IPS-18a (cell line): ENCODE data around the gene PTPRZ1.
A peak's percentile ranks its signal among the peaks of the same experiment; 100 is the strongest.

Source experiments
- H3K27ac ChIP-seq: one replicate; pipeline ENCODE4 v1.5.1; 2013; ENCODE audit warnings: low read length
- H3K27me3 ChIP-seq: one replicate; pipeline ENCODE4 v1.6.1; 2013; ENCODE audit warnings: mild to moderate bottlenecking, low read length; ENCODE audit not compliant: control insufficient read depth, insufficient read depth
- H3K36me3 ChIP-seq: one replicate; pipeline ENCODE4 v1.6.1; 2013; ENCODE audit warnings: low read depth, low read length; ENCODE audit not compliant: control insufficient read depth
- H3K4me1 ChIP-seq: one replicate; pipeline ENCODE4 v1.6.1; 2013; ENCODE audit warnings: low read depth, low read length; ENCODE audit not compliant: control insufficient read depth
- H3K4me3 ChIP-seq: one replicate; pipeline ENCODE4 v1.5.1; 2013; ENCODE audit warnings: low read length
- H3K9ac ChIP-seq: one replicate; pipeline ENCODE4 v1.6.1; 2013; ENCODE audit warnings: mild to moderate bottlenecking, low read length, moderate library complexity
- H3K9me3 ChIP-seq: one replicate; pipeline ENCODE4 v1.6.1; 2013; ENCODE audit warnings: low read depth, low read length; ENCODE audit not compliant: control insufficient read depth

The PTPRZ1 gene

GRCh38 chr7:122082670-122083069 is 209.7 kb downstream of the PTPRZ1 start:
- Histone ChIP-seq H3K4me1 (peaks cover 11% of the 10 kb centered on the region), H3K36me3 (peaks cover 95% of the 10 kb centered on the region), H3K4me3 (no peak overlapping the region), H3K27ac (peak overlapping the region; percentile 56), H3K9ac (no peak overlapping the region), H3K27me3 (no peaks in the 10 kb centered on the region), H3K9me3 (no peaks in the 10 kb centered on the region)

DNA sequence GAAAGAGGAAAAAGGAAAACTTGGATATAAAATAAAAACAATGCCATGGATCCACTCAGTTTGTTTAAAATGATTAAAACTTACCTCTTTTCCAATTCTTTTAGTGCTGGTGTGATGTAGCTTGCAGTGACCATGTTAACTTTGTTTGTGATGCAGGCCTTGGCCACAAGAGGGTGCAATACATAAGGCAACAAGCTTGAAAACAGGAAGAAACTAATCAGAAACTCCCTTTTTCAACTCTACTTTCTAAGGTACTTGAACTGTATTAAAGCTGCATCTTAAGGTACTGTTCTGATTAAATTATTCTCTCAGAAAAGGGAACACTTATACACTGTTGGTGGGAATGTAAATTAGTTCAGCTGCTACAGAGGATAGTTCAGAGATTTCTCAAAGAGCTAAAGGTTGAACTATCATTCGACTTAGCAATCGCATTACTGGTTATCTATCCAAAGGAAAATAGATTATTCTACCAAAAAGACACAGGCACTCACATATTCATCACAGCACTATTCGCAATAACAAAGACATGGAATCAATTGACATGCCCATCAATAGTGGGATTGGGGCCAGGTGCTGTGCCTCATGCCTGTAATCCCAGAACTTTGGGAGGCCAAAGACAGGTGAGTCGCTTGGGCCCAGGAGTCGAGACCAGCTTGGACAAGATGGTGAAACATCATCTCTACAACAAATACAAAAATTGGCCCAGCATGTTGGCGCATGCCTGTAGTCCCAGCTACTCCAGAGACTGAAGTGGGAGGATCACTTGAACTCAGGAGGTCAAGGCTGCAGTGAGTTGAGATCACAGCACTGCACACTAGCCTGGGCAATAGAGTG is 220.2 kb downstream of the PTPRZ1 start:
- Histone ChIP-seq H3K27me3 (no peaks in the 10 kb centered on the region), H3K9ac (no peak overlapping the region), H3K4me3 (no peak overlapping the region), H3K27ac (no peak overlapping the region), H3K36me3 (peaks cover 92% of the 10 kb centered on the region), H3K4me1 (peaks cover 2% of the 10 kb centered on the region), H3K9me3 (no peaks in the 10 kb centered on the region)

- Histone ChIP-seq H3K9me3 (no peaks in the 10 kb centered on the region), H3K27me3 (no peaks in the 10 kb centered on the region), H3K9ac (no peak overlapping the region), H3K4me1 (peaks cover 2% of the 10 kb centered on the region), H3K4me3 (no peak overlapping the region), H3K36me3 (peaks cover 91% of the 10 kb centered on the region), H3K27ac (no peak overlapping the region)
Observed at GRCh38 chr7:122094549-122094948, 221.6 kb downstream of the PTPRZ1 start.

DNA sequence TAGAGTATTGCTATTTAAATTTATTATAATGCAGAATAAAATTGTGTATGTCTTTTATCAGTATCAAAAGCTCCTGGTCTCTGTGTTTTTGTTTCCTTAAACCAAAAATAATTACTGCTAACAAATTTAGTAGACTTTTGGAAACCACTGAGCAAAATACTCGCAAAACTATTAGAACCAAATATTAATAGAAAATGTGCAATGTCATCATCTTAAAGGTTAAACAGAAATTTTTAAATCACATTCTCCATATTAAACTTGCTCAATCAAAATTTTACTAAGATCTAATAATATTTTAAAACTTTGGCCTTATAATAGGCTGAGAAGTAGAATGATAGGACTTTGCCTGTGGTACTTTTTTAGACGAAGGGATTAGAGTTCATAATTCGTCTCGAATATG is 222.7 kb downstream of the PTPRZ1 start:
- Histone ChIP-seq H3K27ac (no peak overlapping the region), H3K9ac (no peak overlapping the region), H3K4me1 (peaks cover 2% of the 10 kb centered on the region), H3K36me3 (peaks cover 90% of the 10 kb centered on the region), H3K27me3 (no peaks in the 10 kb centered on the region), H3K4me3 (no peak overlapping the region), H3K9me3 (no peaks in the 10 kb centered on the region)

DNA sequence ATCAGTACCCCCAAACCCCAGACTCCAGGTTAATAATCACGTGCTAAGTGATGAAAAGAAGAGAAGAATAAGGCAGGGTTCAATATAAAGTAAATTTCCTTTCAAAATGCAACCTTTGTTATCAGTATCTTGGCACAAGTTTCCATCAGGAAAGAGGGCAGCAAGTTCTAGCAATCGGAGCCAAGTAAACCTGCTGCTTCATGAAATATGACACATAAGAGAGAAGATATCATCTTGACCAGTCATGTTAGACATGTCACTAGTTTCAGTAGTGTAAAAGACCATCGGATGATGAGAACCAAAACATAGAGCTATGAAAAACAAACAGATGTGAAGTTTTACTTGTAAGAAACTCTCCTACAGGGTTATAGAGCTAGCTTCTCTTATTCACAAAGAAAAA is 227.1 kb downstream of the PTPRZ1 start:
- no peaks in the 10 kb centered on the region for H3K9me3 ChIP-seq
- no peak overlapping the region for H3K9ac ChIP-seq
- no peak overlapping the region for H3K27ac ChIP-seq
- H3K36me3 ChIP-seq, result peaks cover 92% of the 10 kb centered on the region
- H3K4me3 ChIP-seq, result no peak overlapping the region
- H3K4me1 ChIP-seq, result no peaks in the 10 kb centered on the region
- no peaks in the 10 kb centered on the region for H3K27me3 ChIP-seq

GRCh38 chr7:122103064-122103463 is 230.1 kb downstream of the PTPRZ1 start:
- peaks cover 94% of the 10 kb centered on the region for H3K36me3 ChIP-seq
- no peaks in the 10 kb centered on the region for H3K4me1 ChIP-seq
- no peak overlapping the region for H3K9ac ChIP-seq
- no peaks in the 10 kb centered on the region for H3K27me3 ChIP-seq
- no peak overlapping the region for H3K27ac ChIP-seq
- H3K9me3 ChIP-seq, result no peaks in the 10 kb centered on the region
- no peak overlapping the region for H3K4me3 ChIP-seq
